ENCODE results near the gene EIF2S3B.

DNA sequence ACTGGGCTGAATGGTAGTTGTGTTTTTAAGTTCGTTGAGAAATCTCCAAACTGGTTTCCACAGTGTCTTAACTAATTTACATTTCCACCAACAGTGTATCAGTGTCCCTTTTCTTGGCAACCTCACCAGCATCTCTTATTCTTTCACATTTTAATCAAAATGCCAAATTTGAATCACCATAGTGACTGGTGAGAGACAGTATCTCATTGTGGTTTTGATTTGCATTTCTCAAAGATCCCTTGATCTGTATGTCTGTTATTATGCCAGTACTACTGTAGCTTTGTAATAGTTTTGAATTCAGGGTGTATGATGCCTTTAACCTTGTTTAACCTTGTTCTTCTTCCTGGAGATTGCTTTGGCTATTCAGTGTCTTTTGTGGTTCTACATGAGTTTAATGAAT is 2.2 kb upstream of the EIF2S3B start:
- TF ChIP-seq CTCF (IDR thresholded peaks at IDR 0.05; ENCODE audit: borderline replicate concordance, extremely low read depth, low read length, poor library complexity, severe bottlenecking) (no peak), EZH2 (IDR thresholded peaks at IDR 0.05; ENCODE audit: borderline replicate concordance, low read depth, low read length, severe bottlenecking) (no peak)

Data from DND-41 (cell line).